Measurements from ENCODE around the gene DNM2.
"Not testable (repeated sequence)": the region's sequence is repeated elsewhere in the genome, so short reads cannot be mapped to it uniquely, and the experiment has no call there.

DNM2 gene

GRCh38 chr19:10831987-10832938 lies 114.4 kb downstream of the DNM2 start:
- in situ Hi-C loops (cut with HindIII; ENCODE audit: low sequenced_read_pairs) = no loop called here

GRCh38 chr19:10832939-10833296 lies 115.0 kb downstream of the DNM2 start:
- in situ Hi-C loops (cut with HindIII; ENCODE audit: low sequenced_read_pairs) = no loop called here

- in situ Hi-C loops (cut with HindIII; ENCODE audit: low sequenced_read_pairs) = no loop called here
Observed at GRCh38 chr19:10835089-10835753, 117.3 kb downstream of the DNM2 start.

- in situ Hi-C loops (cut with HindIII; ENCODE audit: low sequenced_read_pairs) = no loop called here
Observed at GRCh38 chr19:10835754-10836478, 118.0 kb downstream of the DNM2 start, which contains the start of gene TMED1. Gene TMED1 (minus strand): TSS chr19:10836212. CDS start chr19:10836191, 21 bp downstream.

GRCh38 chr19:10836479-10837330 lies 118.8 kb downstream of the DNM2 start:
- in situ Hi-C loops (cut with HindIII; ENCODE audit: low sequenced_read_pairs) = no loop called here

GRCh38 chr19:10837649-10838048 lies 119.8 kb downstream of the DNM2 start:
- in situ Hi-C loops (cut with HindIII; ENCODE audit: low sequenced_read_pairs) = not testable (repeated sequence)

GRCh38 chr19:10838377-10838776 lies 120.5 kb downstream of the DNM2 start:
- in situ Hi-C loops (cut with HindIII; ENCODE audit: low sequenced_read_pairs) = no loop called here

- in situ Hi-C loops (cut with HindIII; ENCODE audit: low sequenced_read_pairs) = no loop called here
Observed at GRCh38 chr19:10839114-10840050, 121.5 kb downstream of the DNM2 start.

GRCh38 chr19:10842788-10843187 lies 124.9 kb downstream of the DNM2 start:
- in situ Hi-C loops (cut with HindIII; ENCODE audit: low sequenced_read_pairs) = no loop called here

GRCh38 chr19:10846500-10847202 lies 128.8 kb downstream of the DNM2 start:
- in situ Hi-C loops (cut with HindIII; ENCODE audit: low sequenced_read_pairs) = no loop called here

- in situ Hi-C loops (cut with HindIII; ENCODE audit: low sequenced_read_pairs) = no loop called here
Observed at GRCh38 chr19:10848230-10848856, 130.5 kb downstream of the DNM2 start, which contains the start of gene C19orf38. Gene C19orf38 (plus strand): TSS chr19:10848415. CDS start chr19:10848509, 94 bp downstream.

GRCh38 chr19:10850631-10851030 lies 132.8 kb downstream of the DNM2 start:
- in situ Hi-C loops (cut with HindIII; ENCODE audit: low sequenced_read_pairs) = no loop called here

- in situ Hi-C loops (cut with HindIII; ENCODE audit: low sequenced_read_pairs) = no loop called here
Observed at GRCh38 chr19:10852098-10852800, 134.4 kb downstream of the DNM2 start.

GRCh38 chr19:10852941-10853340 lies 135.1 kb downstream of the DNM2 start:
- in situ Hi-C loops (cut with HindIII; ENCODE audit: low sequenced_read_pairs) = no loop called here

- in situ Hi-C loops (cut with HindIII; ENCODE audit: low sequenced_read_pairs) = no loop called here
Observed at GRCh38 chr19:10854350-10855089, 136.6 kb downstream of the DNM2 start.

- in situ Hi-C loops (cut with HindIII; ENCODE audit: low sequenced_read_pairs) = no loop called here
Observed at GRCh38 chr19:10855879-10856522, 138.1 kb downstream of the DNM2 start.
